Measurements from ENCODE around the gene ATP6V0A4.
"Not testable (repeated sequence)": the region's sequence is repeated elsewhere in the genome, so short reads cannot be mapped to it uniquely, and the experiment has no call there.

Gene ATP6V0A4

GRCh38 chr7:138822867-138823535 lies 25.0 kb upstream of the ATP6V0A4 start:
- H3K4me3 ChIP-seq (ENCODE audit: low read depth, low read length) = no peak overlapping the region
- TF ChIP-seq CTCF (IDR thresholded peaks at IDR 0.05; ENCODE audit: low read depth, low read length, missing control alignments) = no peak
- DNase-seq (ENCODE audit: low read depth) = no peak

GRCh38 chr7:138821912-138822311 lies 23.9 kb upstream of the ATP6V0A4 start:
- no peak for TF ChIP-seq CTCF (IDR thresholded peaks at IDR 0.05; ENCODE audit: low read depth, low read length, missing control alignments)
- DNase-seq (ENCODE audit: low read depth) = no peak
- no peak overlapping the region for H3K4me3 ChIP-seq (ENCODE audit: low read depth, low read length)

- TF ChIP-seq CTCF (IDR thresholded peaks at IDR 0.05; ENCODE audit: low read depth, low read length, missing control alignments) = no peak
- H3K4me3 ChIP-seq (ENCODE audit: low read depth, low read length) = no peak overlapping the region
- DNase-seq (ENCODE audit: low read depth) = no peak
Observed at GRCh38 chr7:138819625-138820024, 21.6 kb upstream of the ATP6V0A4 start.

- no peak for TF ChIP-seq CTCF (IDR thresholded peaks at IDR 0.05; ENCODE audit: low read depth, low read length, missing control alignments)
- no peak overlapping the region for H3K4me3 ChIP-seq (ENCODE audit: low read depth, low read length)
- DNase-seq (ENCODE audit: low read depth) = no peak
Observed at GRCh38 chr7:138816650-138817049, 18.7 kb upstream of the ATP6V0A4 start.

GRCh38 chr7:138814816-138815332 lies 16.9 kb upstream of the ATP6V0A4 start:
- TF ChIP-seq CTCF (IDR thresholded peaks at IDR 0.05; ENCODE audit: low read depth, low read length, missing control alignments) = no peak
- no peak for DNase-seq (ENCODE audit: low read depth)
- H3K4me3 ChIP-seq (ENCODE audit: low read depth, low read length) = no peak overlapping the region

GRCh38 chr7:138813945-138814344 lies 15.9 kb upstream of the ATP6V0A4 start:
- H3K4me3 ChIP-seq (ENCODE audit: low read depth, low read length) = no peak overlapping the region
- DNase-seq (ENCODE audit: low read depth) = no peak
- no peak for TF ChIP-seq CTCF (IDR thresholded peaks at IDR 0.05; ENCODE audit: low read depth, low read length, missing control alignments)

- DNase-seq (ENCODE audit: low read depth); H3K4me3 ChIP-seq (ENCODE audit: low read depth, low read length): not testable (repeated sequence)
Observed at GRCh38 chr7:138811327-138811726, 13.3 kb upstream of the ATP6V0A4 start.
